CD4-positive, alpha-beta T cell treated with Interleukin-6 at 100 ng/mL for 8 hours (primary cell): Measurements from ENCODE around the gene FBLL1.
"Not testable (repeated sequence)": the region's sequence is repeated elsewhere in the genome, so short reads cannot be mapped to it uniquely, and the experiment has no call there.

Experiments used
- DNase-seq: peaks from one replicate; pipeline ENCODE4 v3.0.0-alpha.2; 2020; ENCODE audit warnings: mixed read lengths, low spot score

FBLL1 gene

GRCh38 chr5:168553377-168554130, 24.4 kb downstream of the FBLL1 start:
- no peak for DNase-seq

- DNase-seq, result no peak
Observed at GRCh38 chr5:168557389-168557788, 28.3 kb downstream of the FBLL1 start.

- no peak for DNase-seq
Observed at GRCh38 chr5:168562279-168562678, 33.2 kb downstream of the FBLL1 start.

- DNase-seq, result no peak
Observed at GRCh38 chr5:168563959-168564358, 34.9 kb downstream of the FBLL1 start.

- no peak for DNase-seq
Observed at GRCh38 chr5:168568738-168569137, 39.6 kb downstream of the FBLL1 start.

GRCh38 chr5:168570490-168571328, 41.6 kb downstream of the FBLL1 start:
- DNase-seq, result no peak

- DNase-seq, result not testable (repeated sequence)
Observed at GRCh38 chr5:168573663-168574062, 44.6 kb downstream of the FBLL1 start.

- not testable (repeated sequence) for DNase-seq
Observed at GRCh38 chr5:168574156-168574555, 45.1 kb downstream of the FBLL1 start.

GRCh38 chr5:168575391-168576372, 46.6 kb downstream of the FBLL1 start:
- no peak for DNase-seq

- no peak for DNase-seq
Observed at GRCh38 chr5:168578006-168578405, 48.9 kb downstream of the FBLL1 start.

GRCh38 chr5:168578538-168579487, 49.7 kb downstream of the FBLL1 start, which contains the start of gene PANK3:
TSS of gene PANK3 (minus strand) at chr5:168579368. CDS start at chr5:168579283, 85 bp downstream.
- no peak for DNase-seq

- DNase-seq, result peak; percentile 97
Observed at GRCh38 chr5:168579488-168580226, 50.6 kb downstream of the FBLL1 start.

- DNase-seq, result no peak
Observed at GRCh38 chr5:168580227-168580508, 51.1 kb downstream of the FBLL1 start.
